Adrenal gland (tissue), 5 donors: ENCODE results near the gene CAMK2G.

ENCODE experiments used
- CTCF ChIP-seq, 6 experiments: fragments of 450-650 bp in 4 of 6; fragments of 200-600 bp in 2 of 6; sonication (generic) in 1 of 6; IDR thresholded peaks; 1 replicate in 5 of 6; 2 replicates in 1 of 6; pipeline versions ENCODE4 v1.5.1 to v1.8.0; 2016 to 2021; ENCODE audit warnings: antibody characterized with exemption in 6 of 6, mild to moderate bottlenecking in 2 of 6, moderate library complexity in 1 of 6
- POLR2A ChIP-seq, 2 donors: fragments of 450-650 bp; IDR thresholded peaks; one replicate each; pipeline ENCODE4 v1.6.1; 2017; ENCODE audit warnings: antibody characterized with exemption in 2 of 2, mild to moderate bottlenecking in 2 of 2, moderate library complexity in 1 of 2
- donor health status: DM: no; HTN: no; CAD: no.

GRCh38 chr10:73771722-73772280, 102.6 kb downstream of the CAMK2G start:
- TF ChIP-seq CTCF (IDR thresholded peaks at IDR 0.05) = no peak
- TF ChIP-seq POLR2A (IDR thresholded peaks at IDR 0.05) = no peak
